MM.1S (cell line): ENCODE measurements around the gene GALNT15.

Experiments used
- DNase-seq: peaks from one replicate; pipeline ENCODE4 v3.0.0-alpha.2; 2015
- H2AFZ ChIP-seq: fragments of 300-600 bp; sonication (generic); 2 replicates; pipeline ENCODE4 v1.6.0; 2016; ENCODE audit warnings: antibody characterized with exemption, low read length
- H3F3A ChIP-seq: fragments of 300-600 bp; sonication (generic); 2 replicates; pipeline ENCODE4 v1.6.1; 2016; ENCODE audit warnings: mild to moderate bottlenecking, antibody characterized with exemption, low read length, moderate library complexity, mixed read lengths; ENCODE audit not compliant: insufficient read depth
- H3K27ac ChIP-seq: fragments of 300-600 bp; sonication (generic); 2 replicates; pipeline ENCODE4 v1.5.1; 2016; ENCODE audit warnings: mild to moderate bottlenecking, low read length
- H3K27me3 ChIP-seq: fragments of 300-600 bp; sonication (generic); replicated peaks from 2 replicates; pipeline ENCODE4 v1.6.0; 2016; ENCODE audit warnings: low read length; ENCODE audit not compliant: insufficient read depth
- H3K36me3 ChIP-seq: fragments of 300-600 bp; sonication (generic); replicated peaks from 2 replicates; pipeline ENCODE4 v1.6.1; 2016; ENCODE audit warnings: mild to moderate bottlenecking, low read length, mixed read lengths; ENCODE audit not compliant: insufficient read depth
- H3K4me1 ChIP-seq: fragments of 300-600 bp; sonication (generic); 2 replicates; pipeline ENCODE4 v1.6.1; 2016; ENCODE audit warnings: low read length, mixed read lengths
- H3K4me2 ChIP-seq: fragments of 300-600 bp; sonication (generic); 2 replicates; pipeline ENCODE4 v1.6.0; 2016; ENCODE audit warnings: low read depth, low read length
- H3K4me3 ChIP-seq: fragments of 300-600 bp; sonication (generic); 2 replicates; pipeline ENCODE4 v1.5.1; 2016; ENCODE audit warnings: low read length, mixed read lengths
- H3K79me2 ChIP-seq: fragments of 300-600 bp; sonication (generic); 2 replicates; pipeline ENCODE4 v1.6.1; 2016; ENCODE audit warnings: mixed run types, low read length, mixed read lengths
- H3K9ac ChIP-seq: fragments of 300-600 bp; sonication (generic); 2 replicates; pipeline ENCODE4 v1.6.1; 2016; ENCODE audit warnings: low read length, mixed read lengths
- H3K9me2 ChIP-seq: fragments of 300-600 bp; sonication (generic); replicated peaks from 2 replicates; pipeline ENCODE4 v1.6.1; 2016; ENCODE audit warnings: mild to moderate bottlenecking, low read length, mixed read lengths; ENCODE audit not compliant: insufficient read depth
- H3K9me3 ChIP-seq: fragments of 300-600 bp; sonication (generic); replicated peaks from 2 replicates; pipeline ENCODE4 v1.6.1; 2016; ENCODE audit warnings: mild to moderate bottlenecking, low read length, mixed read lengths; ENCODE audit not compliant: insufficient read depth
- H4K20me1 ChIP-seq: fragments of 300-600 bp; sonication (generic); 2 replicates; pipeline ENCODE4 v1.6.1; 2016; ENCODE audit warnings: mild to moderate bottlenecking, low read length, moderate library complexity, mixed read lengths; ENCODE audit not compliant: insufficient read depth
- EZH2 ChIP-seq: fragments of 300-600 bp; sonication (generic); optimal IDR thresholded peaks from 2 replicates; pipeline ENCODE3; 2017; ENCODE audit warnings: low read depth, mild to moderate bottlenecking, antibody characterized with exemption, low read length, mixed read lengths
- EZH2phosphoT487 ChIP-seq: fragments of 300-600 bp; sonication (generic); IDR thresholded peaks from 2 replicates; pipeline ENCODE4 v1.6.1; 2018; ENCODE audit warnings: antibody characterized with exemption, low read length
- TF ChIP-seq, protein P1 (sequence below): fragments of 300-600 bp; sonication (generic); IDR thresholded peaks from 2 replicates; pipeline ENCODE4 v1.5.1; 2016; ENCODE audit warnings: antibody characterized with exemption, low read length, mixed read lengths

Gene GALNT15

DNA sequence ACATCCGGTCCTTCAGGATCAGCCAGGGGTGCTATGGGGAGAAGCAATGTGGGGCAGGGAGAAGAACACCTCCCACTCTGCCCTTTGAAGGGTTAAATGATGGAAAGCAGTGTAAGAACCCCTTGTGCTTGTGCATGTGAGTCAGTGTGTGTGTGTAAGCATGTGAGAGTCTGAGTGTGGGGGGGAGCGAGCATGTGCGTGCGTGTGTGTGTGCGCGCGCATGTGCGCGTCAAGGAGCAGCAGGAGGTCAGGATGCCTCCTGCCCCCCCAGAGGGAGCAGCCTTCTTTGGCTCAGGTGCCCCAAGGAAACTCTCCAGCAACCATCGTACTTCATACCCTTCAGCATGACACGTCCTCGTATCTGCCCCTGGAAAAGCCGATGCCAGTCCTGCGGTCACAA is 30.3 kb downstream of the GALNT15 start:
- Histone ChIP-seq H3K4me2 (no peak overlapping the region), H3K4me1 (no peaks in the 10 kb centered on the region), H4K20me1 (no peaks in the 10 kb centered on the region), H3K9ac (no peak overlapping the region), H3K79me2 (no peaks in the 10 kb centered on the region), H2AFZ (no peak overlapping the region), H3F3A (no peaks in the 10 kb centered on the region), H3K27me3 (no peaks in the 10 kb centered on the region), H3K27ac (no peak overlapping the region), H3K4me3 (no peak overlapping the region), H3K9me2 (no peaks in the 10 kb centered on the region), H3K36me3 (no peaks in the 10 kb centered on the region), H3K9me3 (no peaks in the 10 kb centered on the region)
- DNase-seq, result no peak
- TF ChIP-seq EZH2 (no peak), EZH2phosphoT487 (no peak)
- TF ChIP-seq, protein P1, sequence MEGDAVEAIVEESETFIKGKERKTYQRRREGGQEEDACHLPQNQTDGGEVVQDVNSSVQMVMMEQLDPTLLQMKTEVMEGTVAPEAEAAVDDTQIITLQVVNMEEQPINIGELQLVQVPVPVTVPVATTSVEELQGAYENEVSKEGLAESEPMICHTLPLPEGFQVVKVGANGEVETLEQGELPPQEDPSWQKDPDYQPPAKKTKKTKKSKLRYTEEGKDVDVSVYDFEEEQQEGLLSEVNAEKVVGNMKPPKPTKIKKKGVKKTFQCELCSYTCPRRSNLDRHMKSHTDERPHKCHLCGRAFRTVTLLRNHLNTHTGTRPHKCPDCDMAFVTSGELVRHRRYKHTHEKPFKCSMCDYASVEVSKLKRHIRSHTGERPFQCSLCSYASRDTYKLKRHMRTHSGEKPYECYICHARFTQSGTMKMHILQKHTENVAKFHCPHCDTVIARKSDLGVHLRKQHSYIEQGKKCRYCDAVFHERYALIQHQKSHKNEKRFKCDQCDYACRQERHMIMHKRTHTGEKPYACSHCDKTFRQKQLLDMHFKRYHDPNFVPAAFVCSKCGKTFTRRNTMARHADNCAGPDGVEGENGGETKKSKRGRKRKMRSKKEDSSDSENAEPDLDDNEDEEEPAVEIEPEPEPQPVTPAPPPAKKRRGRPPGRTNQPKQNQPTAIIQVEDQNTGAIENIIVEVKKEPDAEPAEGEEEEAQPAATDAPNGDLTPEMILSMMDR, result no peak

DNA sequence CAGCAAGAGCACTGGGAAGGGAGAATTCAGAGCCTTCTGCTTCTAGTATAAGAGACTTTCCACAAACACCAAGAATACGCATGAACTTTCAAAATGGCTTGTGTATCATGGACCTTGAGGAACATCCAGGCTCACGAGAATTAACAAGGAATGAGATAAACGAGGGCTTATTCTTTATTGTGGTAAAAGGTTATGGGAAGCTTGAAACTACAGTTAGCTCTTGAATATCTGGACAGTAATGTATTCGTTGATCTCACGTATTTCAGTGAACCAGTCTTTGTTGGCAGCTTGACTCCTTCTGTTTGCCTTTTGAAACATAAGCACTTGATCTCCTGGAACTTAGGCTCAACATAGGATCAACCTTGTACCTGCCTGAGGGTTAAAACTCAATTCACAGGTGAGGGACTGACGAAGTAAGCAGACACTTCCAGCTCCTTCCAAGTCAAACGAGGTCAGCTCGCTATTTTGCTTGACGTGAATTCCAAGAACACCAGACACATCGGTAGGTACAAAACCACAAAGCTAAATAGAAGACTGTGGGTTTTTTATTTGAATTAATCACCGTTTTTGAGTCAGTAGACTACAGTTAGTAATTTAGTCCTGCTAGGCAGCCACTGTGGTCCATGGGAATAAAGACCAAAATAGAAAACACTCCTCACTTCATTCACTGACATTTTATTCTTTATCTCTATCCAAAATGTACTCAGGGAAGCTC is 30.8 kb downstream of the GALNT15 start:
- no peak for DNase-seq
- Histone ChIP-seq H3K4me1 (no peaks in the 10 kb centered on the region), H3K4me2 (no peak overlapping the region), H3F3A (no peaks in the 10 kb centered on the region), H4K20me1 (no peaks in the 10 kb centered on the region), H3K4me3 (no peak overlapping the region), H3K9ac (no peak overlapping the region), H3K9me3 (no peaks in the 10 kb centered on the region), H3K27ac (no peak overlapping the region), H3K27me3 (no peaks in the 10 kb centered on the region), H3K36me3 (no peaks in the 10 kb centered on the region), H3K79me2 (no peaks in the 10 kb centered on the region), H3K9me2 (no peaks in the 10 kb centered on the region), H2AFZ (no peak overlapping the region)
- TF ChIP-seq EZH2phosphoT487 (no peak), EZH2 (no peak)
- TF ChIP-seq, protein P1, result no peak

DNA sequence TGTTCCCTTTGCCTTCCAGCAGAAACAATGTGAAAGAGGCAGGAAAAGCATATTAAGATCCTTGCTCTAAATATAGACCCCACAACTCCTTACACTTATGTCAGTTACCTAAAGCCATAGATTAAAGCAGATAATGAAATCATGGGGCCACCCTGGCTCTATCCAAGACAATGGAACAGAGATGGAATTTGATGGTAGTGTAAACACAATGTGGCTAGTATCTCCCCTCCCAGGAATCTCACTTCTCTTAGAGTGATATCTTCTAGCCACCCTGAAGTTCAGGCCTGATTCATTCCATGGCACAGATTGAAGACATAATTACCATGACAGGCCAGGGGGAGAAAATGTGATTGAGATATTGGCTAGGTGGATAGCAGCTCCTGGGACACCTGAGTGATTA is 32.6 kb downstream of the GALNT15 start:
- Histone ChIP-seq H2AFZ (no peak overlapping the region), H3K9me2 (no peaks in the 10 kb centered on the region), H3K27me3 (no peaks in the 10 kb centered on the region), H3K9me3 (no peaks in the 10 kb centered on the region), H3K79me2 (no peaks in the 10 kb centered on the region), H3K27ac (no peak overlapping the region), H3K36me3 (no peaks in the 10 kb centered on the region), H3K4me2 (no peak overlapping the region), H3F3A (no peaks in the 10 kb centered on the region), H4K20me1 (no peaks in the 10 kb centered on the region), H3K4me1 (no peaks in the 10 kb centered on the region), H3K4me3 (no peak overlapping the region), H3K9ac (no peak overlapping the region)
- TF ChIP-seq EZH2phosphoT487 (no peak), EZH2 (no peak)
- TF ChIP-seq, protein P1, result no peak
- DNase-seq, result no peak
